Hematopoietic multipotent progenitor cell treated with erythropoietin and hydrocortisone succinate and interleukin-3 and kit ligand, for 17 days (in vitro differentiated cells): ENCODE data around the gene CASP12.

Experiments used
- DNase-seq: peaks from one replicate; pipeline ENCODE4 v3.0.0-alpha.2; 2015; ENCODE audit warnings: low spot score

CASP12 gene

DNA sequence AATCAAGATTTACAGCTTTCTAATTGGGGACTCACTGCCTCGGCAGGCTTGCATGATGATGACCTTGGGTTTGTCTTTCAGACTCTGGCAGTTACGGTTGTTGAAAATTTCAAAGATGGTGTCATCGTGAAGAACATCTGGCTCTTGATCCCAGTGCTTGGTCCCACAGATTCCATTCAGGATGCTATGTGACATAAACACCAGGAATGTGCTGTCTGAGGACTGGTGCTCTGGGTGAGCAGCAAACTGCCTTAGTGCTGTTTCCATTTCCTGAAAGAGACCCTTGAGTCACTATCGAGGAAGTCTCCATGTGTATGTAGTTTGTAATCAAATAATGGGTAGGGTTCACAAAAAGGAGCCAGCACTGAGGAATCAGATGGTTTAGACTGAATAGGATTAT is 7.1 kb downstream of the CASP12 start:
- DNase-seq: no peak

DNA sequence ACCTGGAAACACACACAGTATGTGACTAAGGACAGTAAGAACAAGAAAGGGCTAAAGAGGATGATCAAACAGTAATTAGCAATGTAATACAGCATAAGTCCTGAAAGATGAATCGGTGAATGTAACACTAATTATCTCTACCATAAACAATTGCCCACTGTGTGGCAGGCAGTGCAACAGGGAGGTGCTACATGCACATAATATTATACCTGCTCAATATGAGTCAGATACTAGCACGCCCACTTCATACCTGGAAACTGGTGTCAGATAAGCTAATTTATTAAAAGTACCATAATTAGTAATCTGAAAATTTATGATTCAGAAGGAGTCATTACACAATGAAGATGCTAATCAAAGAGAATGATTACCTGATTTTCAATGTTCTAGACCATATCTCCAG is 14.9 kb downstream of the CASP12 start:
- DNase-seq: no peak

DNA sequence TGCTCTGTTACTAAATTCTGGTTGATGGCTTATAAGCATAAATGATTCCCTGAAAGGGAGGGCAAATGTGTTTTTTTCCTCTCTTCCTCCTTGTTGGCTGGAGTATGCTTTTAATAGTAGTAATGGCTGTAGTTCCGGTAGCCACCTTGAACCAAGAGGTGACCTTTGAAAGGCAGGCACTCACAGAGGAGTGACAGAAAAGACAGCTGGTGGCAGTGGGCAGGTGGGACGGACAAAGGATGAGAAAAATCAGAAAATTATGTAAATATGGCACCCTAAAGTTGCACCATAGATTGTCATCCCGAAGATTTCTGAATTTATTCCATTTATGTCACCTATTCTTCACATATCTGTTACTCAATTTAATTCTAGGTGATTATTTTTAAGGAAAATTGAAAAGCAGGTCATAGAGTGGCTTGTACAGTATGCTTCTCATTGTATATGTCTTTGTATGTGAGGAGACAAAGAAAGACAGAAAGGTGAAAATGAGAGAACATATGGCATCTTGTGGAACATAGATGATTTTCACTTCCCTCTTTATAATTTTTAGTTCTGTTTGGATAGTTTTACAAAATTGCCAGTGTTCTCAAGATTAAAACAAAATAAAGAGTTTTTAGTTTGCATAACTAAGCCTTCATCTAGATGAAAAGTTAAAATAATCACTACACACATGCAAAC is 17.0 kb downstream of the CASP12 start:
- no peak for DNase-seq

DNA sequence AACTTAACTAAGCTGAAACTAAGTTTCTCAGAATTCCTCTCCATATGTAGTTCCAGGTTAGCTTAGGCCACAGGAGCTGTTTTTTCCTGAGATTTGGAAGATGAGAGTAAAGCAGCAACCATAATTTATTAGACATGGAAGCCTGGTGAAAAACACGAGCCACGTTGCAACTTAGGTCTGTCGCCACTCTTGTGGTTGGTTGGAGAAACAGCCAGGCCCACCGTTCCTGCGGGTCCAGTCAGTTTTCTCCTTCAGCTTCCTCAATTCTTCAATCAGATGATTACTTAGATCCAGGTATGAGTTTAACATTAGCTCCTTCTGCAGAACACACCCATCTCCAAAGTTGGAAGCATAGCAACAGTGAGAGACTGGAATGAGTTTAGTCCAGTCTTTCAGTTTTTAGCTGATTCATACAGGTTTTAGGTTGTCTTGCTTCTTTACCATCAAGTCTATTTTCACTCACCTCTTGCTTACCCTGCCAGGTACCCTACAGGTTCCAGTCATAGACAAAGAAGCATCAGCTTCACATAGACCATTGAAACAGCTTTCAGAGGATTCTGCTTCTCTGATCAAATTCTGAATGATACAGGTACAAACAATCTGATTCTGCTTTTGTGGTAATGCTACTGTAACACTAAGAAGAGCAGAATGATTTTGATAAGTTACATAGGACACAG is 18.6 kb downstream of the CASP12 start:
- DNase-seq: no peak

DNA sequence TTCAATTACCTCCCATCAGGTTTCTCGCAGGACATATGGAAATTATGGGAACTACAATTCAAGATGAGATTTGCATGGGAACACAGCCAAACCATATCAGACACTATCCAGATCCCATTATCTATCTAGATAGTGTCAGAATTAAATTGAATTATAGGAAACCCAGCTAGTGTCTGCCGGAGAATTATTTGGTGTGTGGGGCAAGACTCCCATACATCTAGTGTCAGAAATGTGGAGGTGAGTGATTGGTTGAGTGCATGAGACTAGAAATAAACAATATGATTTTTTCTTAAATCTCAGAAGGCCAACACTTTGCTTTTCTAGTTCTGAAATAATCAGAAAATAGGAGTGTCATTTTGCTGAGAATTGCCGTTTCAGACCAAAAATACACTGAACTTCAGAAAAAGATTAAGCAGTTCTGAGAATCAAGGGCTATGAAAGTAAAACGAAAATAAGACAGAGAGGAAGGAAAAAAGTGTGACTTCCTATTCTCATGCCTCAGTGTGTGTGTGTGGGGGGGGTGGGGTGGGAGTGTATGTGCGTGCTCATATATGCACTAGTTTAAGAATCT is 21.3 kb downstream of the CASP12 start:
- DNase-seq: no peak

DNA sequence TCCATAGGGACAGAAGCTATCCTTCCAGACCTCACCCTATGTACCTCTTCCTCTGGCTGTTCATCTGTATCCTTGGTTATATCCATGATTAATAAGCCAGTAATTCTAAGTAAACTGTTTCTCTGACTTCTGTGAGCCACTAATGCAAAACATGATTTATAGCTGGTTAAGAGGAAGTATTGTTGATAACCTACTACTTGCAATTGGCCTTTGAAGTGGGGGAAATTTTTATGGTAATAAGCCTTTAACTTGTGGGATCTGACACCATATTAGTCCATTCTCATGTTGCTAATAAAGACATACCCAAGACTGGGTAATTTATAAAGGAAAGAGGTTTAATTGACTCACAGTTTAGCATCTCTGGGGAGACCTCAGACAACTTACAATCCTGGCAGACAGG is 21.9 kb downstream of the CASP12 start:
- DNase-seq: no peak

DNA sequence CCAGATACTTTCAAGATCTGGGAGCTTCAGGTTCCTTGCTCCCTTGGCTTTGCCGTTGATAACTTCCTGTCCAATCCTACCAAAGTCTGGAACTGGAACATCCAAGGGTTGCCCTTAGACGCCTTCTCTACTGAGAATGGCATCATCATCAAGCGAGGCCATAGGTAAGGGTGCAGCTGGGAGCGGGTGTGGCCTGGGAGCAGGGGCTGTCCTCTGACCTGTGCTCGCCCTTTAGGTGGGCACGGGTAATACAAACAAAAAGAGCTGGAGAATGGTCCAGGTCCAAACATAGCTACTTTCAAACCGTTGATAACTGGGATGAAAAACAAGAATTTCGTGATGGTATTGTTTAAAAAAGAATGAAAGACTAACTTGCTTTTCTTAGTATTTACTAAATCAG is 25.0 kb downstream of the CASP12 start:
- DNase-seq: no peak

DNA sequence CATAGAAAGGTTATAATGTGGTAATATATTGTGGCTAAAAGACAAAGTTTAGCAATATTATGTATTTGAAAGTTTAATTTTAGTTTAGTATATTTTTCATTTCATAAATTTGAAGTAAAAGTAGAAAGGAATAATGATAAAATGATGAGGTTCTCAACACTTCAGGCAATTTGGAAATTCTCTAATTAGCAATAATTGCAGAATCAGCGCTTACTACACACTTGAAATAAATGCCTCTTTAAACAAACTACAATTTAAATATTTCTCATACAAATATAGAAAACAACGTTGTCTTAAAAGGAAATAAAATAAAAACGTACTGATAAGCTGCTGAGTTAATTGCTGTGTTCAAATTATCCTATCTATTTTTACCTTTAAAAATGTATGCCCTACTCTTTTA is 25.9 kb downstream of the CASP12 start:
- DNase-seq: no peak

DNA sequence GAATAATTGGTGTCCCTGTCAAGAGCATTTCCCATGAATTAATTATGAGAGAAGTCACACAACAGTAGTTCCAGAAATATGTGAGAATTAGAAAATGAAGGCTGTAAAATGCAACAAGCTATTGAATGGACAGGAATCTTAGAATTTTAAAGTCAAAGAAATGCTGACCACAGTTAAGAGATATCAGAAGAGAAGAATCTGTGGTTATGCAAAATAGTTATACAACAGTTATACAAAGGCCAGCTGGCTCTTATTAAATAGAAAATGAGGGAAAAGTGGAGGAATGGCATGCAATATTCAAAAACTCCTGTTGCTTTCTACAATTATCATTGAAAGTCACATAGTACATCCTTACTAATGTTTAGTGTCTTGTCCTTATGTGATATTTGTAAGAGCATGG is 27.4 kb downstream of the CASP12 start:
- DNase-seq: no peak

DNA sequence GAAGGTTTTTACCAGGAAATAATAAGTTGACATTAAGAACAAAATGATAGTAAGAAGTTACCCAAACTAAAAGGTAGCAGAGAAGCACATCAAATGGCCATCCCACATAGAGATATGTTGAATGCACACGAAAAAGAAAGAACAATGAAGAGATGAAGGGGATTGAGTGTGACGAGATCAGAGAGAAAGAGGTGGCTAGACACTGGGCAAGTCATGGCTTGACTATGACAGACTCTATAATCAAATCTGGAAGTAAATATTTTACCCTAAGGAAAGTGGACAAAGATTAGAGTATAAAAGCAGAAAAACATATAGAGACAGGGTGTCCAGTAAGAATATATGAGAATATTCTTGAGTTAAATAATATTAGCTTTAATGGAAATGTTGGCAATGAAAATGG is 31.4 kb downstream of the CASP12 start:
- DNase-seq: no peak

DNA sequence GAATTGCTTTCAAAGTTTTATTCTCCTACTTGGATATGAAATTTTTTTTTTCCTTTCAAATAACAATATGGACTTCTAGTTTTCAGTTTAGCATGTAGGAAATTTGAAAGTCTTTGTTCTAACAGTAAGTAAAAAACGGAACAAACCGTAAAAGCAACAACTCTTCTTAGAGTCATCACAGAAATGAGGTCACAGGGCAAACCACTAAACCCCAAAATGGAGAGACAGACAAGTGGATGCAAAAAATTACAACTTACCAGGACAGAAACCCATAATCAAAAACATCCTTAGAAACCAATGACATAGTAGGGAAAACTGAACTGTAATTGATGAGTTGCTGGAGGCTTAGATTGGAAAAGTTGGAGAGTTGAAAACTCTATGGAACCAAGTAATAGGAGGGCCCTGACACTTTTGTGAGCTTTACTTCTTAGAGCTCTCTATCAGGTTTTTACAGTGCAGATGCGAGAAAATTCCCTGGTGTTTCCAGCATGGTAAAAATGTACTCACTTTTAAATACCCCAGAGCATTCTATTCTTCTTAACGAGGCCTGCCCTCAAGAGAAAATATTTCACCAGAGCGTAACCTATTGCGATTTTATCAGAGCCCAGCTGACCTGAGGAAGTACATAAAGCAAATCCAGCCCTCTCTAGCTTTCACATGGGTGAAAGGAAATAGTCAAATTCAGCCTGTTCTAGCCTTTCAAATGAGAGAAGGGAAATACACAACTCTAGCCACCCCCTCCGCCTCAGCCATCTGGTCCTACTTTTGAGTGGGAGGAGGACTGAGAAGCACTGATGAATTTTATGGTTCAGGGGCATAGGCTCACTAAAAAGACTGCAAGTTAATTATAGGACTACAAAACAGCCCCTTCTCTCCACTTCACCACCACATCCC is 39.1 kb downstream of the CASP12 start:
- DNase-seq: no peak

DNA sequence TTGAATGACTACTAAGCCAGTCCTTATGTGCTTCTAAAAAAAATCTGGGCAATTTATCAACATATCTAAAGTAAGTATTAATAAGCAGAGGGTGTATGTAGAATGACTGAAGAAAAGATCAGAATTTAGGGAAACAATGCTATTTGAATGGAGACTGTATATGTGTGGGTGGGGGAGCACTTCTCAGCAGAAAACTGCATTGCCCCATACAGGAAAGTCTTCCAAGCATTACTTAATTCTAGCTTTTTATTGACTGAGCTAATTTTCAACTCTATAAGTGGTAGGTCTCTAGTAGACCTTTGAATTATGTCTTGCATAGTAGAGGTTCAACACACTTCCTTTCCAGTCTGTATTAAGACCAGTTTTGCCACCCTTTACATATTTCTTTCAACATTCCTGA is 41.7 kb downstream of the CASP12 start:
- no peak for DNase-seq

DNA sequence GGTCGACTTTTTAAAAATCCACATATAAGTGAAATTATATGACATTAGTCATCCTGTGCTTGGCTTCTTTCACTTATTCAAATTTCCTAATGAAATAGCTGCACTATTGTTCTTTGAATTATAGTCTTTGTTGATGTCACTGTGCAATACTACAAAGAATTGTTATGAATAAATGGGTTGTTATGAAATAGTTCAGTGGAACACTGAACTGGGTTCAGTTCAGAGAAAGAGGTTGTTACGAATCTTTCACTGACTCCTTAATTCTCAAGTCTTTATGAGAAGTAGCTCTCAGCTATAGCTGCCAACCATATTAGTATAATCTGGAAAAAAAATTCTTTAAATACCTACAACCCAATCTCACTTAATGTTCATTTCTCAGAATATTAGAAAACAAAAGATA is 42.3 kb downstream of the CASP12 start:
- no peak for DNase-seq

DNA sequence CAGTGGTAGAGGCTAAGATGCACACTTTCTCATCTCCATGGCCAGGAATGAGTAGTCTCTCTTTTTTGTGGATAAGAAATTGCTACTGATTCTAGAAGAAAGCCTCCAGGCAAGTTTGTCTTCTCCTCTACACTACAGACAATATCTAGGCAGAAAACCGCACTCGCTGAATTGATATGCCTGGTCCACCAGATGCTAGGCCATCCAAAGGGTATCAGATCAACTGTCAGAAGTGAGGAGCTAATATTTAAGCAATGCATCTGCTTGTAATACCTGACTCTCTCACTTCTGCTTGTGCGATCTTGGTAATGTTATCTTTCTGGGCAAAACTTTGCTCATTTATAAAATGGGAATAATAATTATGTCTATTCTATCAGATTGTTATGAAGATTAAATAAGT is 45.0 kb downstream of the CASP12 start:
- no peak for DNase-seq

DNA sequence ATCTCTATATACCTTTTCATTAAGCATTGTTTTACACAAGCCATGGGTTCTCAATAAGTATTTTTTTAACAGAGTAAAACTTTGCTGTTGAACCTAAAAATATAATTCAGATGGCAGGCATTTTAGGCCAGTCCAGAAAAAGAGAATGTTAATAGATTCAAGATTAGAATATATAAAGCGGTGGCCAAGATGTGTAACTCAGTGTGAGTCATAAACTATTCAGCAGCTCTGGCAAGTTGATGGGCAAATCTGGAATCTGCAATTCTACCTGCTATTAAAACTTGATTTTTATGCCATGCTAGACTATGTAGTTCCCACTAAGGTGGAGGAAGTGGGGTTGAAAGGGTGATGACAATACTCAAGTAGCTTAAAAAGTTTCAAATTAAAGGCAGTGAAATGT is 45.4 kb downstream of the CASP12 start:
- no peak for DNase-seq

DNA sequence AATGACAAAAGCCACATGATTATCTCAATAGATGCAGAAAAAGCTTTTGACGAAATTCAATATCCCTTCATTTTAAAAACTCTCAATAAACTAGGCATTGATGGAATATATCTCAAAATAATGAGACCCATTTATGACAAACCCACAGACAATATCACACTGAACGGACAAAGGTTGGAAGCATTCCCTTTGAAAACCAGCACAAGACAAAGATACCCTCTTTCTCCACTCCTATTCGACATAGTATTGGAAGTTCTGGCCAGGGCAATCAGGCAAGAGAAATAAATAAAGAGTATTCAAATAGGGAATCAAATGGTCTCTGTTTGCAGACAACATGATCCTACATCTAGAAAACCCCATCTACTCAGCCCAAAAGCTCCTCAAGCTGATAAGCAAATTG is 52.0 kb downstream of the CASP12 start:
- DNase-seq: no peak

DNA sequence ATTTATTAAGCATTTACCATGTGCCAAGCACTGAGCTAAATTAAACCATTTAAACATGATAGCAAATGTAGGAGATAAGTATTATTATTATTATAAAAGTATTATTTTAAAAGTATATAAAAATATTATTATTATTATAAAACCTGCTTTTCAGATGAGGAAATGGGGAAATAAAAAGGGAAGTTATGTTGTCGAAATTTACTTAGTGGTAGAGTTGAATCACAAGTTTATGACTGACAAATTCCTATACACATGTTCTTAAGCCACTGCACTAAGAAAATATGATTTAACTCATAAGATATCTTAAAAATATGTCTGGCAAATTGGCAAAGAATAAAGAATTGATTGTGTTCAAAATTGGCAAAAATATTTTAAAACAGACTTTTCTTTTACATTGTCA is 53.8 kb downstream of the CASP12 start:
- no peak for DNase-seq

DNA sequence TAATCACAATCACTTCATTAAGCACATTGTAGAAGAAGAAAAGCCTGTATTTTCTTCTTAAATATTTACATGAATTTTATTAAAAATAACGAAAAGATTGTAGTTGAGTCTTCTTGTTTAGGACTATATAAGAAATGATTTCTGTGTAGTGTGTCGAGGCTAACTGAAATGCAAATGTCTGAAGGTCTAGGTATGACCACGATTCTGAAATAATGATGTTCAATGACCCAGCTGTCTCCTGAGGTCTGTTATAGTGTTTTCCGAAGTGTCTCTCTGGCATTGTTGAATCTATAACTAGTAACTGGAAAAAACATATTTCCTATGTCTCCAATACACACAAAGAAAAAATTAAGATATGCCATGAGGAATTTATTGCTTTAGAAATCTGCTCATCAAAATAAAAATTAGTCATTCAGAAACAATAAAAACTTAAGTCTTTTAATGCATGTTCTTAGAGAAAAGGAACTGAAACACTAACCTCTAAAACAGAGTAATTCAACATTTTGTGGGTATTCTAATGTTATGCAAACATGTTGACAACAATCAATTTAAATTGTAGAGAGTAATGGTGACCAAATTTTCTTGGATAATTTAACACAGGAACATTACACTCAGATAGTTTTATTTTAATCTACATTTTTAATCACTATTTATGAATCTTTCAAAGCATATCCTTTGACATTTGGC is 55.0 kb downstream of the CASP12 start:
- DNase-seq: no peak

DNA sequence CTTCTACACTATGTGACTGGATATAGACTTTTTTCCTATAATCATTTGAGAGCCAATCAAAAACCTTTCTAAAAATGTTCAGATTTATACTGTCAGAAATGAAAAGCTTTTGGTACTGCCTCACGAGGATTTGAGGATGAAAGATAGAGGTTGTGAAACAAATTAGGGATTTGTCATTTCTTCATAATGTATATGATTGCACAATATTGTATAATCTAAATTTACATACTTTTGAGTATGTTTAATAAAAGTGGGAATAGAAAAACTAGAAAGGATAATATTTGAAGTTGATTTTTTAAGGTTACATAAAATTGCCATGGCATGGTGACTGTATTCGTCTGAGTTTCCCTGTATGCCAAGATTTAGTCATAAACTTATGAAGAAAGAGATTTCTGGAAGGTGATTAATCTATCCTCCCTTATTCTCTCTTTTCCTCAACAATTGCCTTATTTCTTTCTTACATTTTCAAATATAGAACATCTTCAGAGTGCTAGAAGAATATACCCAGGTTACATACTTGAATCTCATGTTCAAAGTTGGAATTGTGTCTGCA is 56.2 kb downstream of the CASP12 start:
- DNase-seq: no peak

DNA sequence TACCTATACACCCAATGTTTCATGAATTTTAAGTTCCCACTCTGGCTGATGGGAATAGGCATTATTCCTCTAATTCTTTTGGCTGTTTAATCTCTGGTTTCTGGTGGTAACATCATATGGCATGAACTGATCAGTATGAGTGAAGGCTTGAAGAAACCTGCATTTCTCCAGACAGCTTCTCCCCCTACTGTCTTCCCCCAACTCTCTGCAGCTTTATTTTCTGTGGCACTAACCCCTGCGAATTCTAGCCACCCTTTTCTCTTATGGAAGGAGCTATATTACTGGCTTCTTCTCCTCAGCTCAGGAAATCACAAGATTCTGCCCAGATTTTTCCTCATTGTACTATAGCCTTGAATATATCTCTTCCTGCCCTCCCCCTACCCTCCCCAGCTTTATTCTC is 57.1 kb downstream of the CASP12 start:
- DNase-seq: no peak

DNA sequence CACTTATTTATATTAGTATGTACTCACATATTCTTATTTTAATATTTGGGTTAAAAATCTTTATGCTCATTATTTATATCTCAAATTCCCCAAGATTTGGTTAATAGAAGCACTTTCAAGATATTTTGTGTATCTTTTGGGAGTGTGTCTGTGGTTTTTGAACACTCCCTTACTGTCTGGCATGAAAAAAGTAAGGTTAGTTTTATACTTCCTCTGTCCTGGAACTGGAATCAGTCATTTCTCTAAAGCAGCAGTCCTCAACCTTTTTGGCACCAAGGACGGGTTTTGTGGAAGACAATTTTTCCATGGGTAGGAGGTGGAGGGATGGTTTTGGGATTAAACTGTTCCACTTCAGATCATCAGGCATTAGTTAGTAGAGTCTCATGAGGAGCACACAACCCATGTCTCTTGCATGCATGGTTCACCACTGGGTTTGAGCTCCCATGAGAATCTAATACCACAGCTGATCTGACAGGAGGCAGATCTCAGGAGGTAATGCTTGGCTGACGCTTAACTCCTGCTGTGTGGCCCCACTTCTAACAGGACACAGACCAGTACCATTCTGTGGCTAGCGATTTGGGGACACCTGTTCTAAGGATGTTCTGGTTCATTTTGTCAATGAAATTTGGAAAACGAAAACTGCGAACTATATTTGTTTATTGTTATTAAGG is 60.2 kb downstream of the CASP12 start:
- DNase-seq: no peak
